HepG2 (cell line): ENCODE results near the gene ERFL. TPM values are rescaled to one million over a fixed set of nuclear protein-coding genes. Genes with fewer than 3 reads are reported as not detected.
A peak's percentile ranks its signal among the peaks of the same experiment; 100 is the strongest.

Source experiments
- CBX5 ChIP-seq: sonication (generic); formaldehyde crosslinking; IDR thresholded peaks from 2 replicates; pipeline ENCODE4 v1.4.0; 2020; ENCODE audit warnings: missing genetic modification reagents, borderline replicate concordance
- CHD4 ChIP-seq: fragments of 200-600 bp; sonication (generic); IDR thresholded peaks from 2 replicates; pipeline ENCODE4 v1.7.0; 2017; ENCODE audit warnings: mild to moderate bottlenecking, low read length, borderline replicate concordance
- CREM ChIP-seq, 2 experiments: sonication (generic) in 1 of 2; formaldehyde crosslinking in 1 of 2; IDR thresholded peaks; 2 replicates each; pipeline versions ENCODE4 v1.4.0 to v1.6.1; 2016 to 2020; ENCODE audit warnings: antibody characterized with exemption in 1 of 2, mild to moderate bottlenecking in 1 of 2, missing genetic modification reagents in 1 of 2
- GLMP ChIP-seq: sonication (generic); formaldehyde crosslinking; IDR thresholded peaks from 2 replicates; pipeline ENCODE4 v1.9.0; 2021; ENCODE audit warnings: missing genetic modification reagents, mild to moderate bottlenecking, borderline replicate concordance
- HNRNPLL ChIP-seq: fragments of 200-400 bp; formaldehyde crosslinking; IDR thresholded peaks from 2 replicates; pipeline ENCODE4 v1.6.1; 2017; ENCODE audit warnings: mild to moderate bottlenecking, low read depth, low read length; ENCODE audit not compliant: poor library complexity, severe bottlenecking
- IRX3 ChIP-seq: sonication (generic); formaldehyde crosslinking; IDR thresholded peaks from 2 replicates; pipeline ENCODE4 v1.8.1; 2023; ENCODE audit warnings: mild to moderate bottlenecking, low read depth, missing genetic modification reagents, borderline replicate concordance
- KLF15 ChIP-seq: sonication (generic); formaldehyde crosslinking; IDR thresholded peaks from 2 replicates; pipeline ENCODE4 v1.8.1; 2023; ENCODE audit warnings: borderline replicate concordance, mild to moderate bottlenecking, inconsistent platforms, missing genetic modification reagents, mixed read lengths
- MXD1 ChIP-seq: sonication (generic); formaldehyde crosslinking; IDR thresholded peaks from 2 replicates; pipeline ENCODE4 v1.4.0; 2020; ENCODE audit warnings: mild to moderate bottlenecking, missing genetic modification reagents
- NFYC ChIP-seq: IDR thresholded peaks from 2 replicates; pipeline ENCODE4 v1.6.1; 2016; ENCODE audit warnings: missing genetic modification reagents, missing compliant biosample characterization
- NRL ChIP-seq: sonication (generic); formaldehyde crosslinking; IDR thresholded peaks from 2 replicates; pipeline ENCODE4 v1.5.0; 2020; ENCODE audit warnings: missing genetic modification reagents, mild to moderate bottlenecking, moderate library complexity, borderline replicate concordance
- PHF5A ChIP-seq: IDR thresholded peaks from one replicate; pipeline ENCODE4 v1.6.1; 2018; ENCODE audit warnings: low read depth, missing genetic modification reagents; ENCODE audit not compliant: unreplicated experiment
- PRMT3 ChIP-seq: sonication (generic); formaldehyde crosslinking; IDR thresholded peaks from 2 replicates; pipeline ENCODE4 v1.8.1; 2022; ENCODE audit warnings: low read depth, mild to moderate bottlenecking, moderate library complexity, missing genetic modification reagents, borderline replicate concordance
- RBM22 ChIP-seq: fragments of 200-400 bp; formaldehyde crosslinking; optimal IDR thresholded peaks from 2 replicates; pipeline ENCODE3; 2017; ENCODE audit warnings: mild to moderate bottlenecking, low read length, moderate library complexity
- SAFB2 ChIP-seq: sonication (generic); formaldehyde crosslinking; IDR thresholded peaks from 2 replicates; pipeline ENCODE4 v1.5.1; 2020; ENCODE audit warnings: missing genetic modification reagents, low read depth, mild to moderate bottlenecking, borderline replicate concordance
- SMYD3 ChIP-seq: sonication (generic); formaldehyde crosslinking; IDR thresholded peaks from 2 replicates; pipeline ENCODE4 v1.8.1; 2023; ENCODE audit warnings: mild to moderate bottlenecking, missing genetic modification reagents
- SP140L ChIP-seq: sonication (generic); formaldehyde crosslinking; IDR thresholded peaks from 2 replicates; pipeline ENCODE4 v1.4.0; 2020; ENCODE audit warnings: missing genetic modification reagents, borderline replicate concordance
- ZC3H13 ChIP-seq: sonication (generic); formaldehyde crosslinking; IDR thresholded peaks from 2 replicates; pipeline ENCODE4 v1.8.1; 2023; ENCODE audit warnings: mild to moderate bottlenecking, missing genetic modification reagents, moderate library complexity
- ZFP36L2 ChIP-seq: sonication (generic); formaldehyde crosslinking; IDR thresholded peaks from 2 replicates; pipeline ENCODE4 v1.4.0; 2020; ENCODE audit warnings: missing genetic modification reagents
- ZNF260 ChIP-seq: sonication (generic); formaldehyde crosslinking; IDR thresholded peaks from 2 replicates; pipeline ENCODE4 v1.4.0; 2020; ENCODE audit warnings: missing genetic modification reagents, low read depth, mild to moderate bottlenecking, borderline replicate concordance
- ZNF264 ChIP-seq: sonication (generic); formaldehyde crosslinking; IDR thresholded peaks from 2 replicates; pipeline ENCODE4 v1.4.0; 2020; ENCODE audit warnings: missing genetic modification reagents
- ZNF83 ChIP-seq: sonication (generic); formaldehyde crosslinking; IDR thresholded peaks from 2 replicates; pipeline ENCODE4 v1.4.0; 2020; ENCODE audit warnings: missing genetic modification reagents, mild to moderate bottlenecking, borderline replicate concordance
- polyA plus RNA-seq, 8 experiments: library from polyadenylated mRNA; depleted of rRNA in 3 of 8; stranded (reverse) in 7 of 8; unstranded in 1 of 8; fragments of >200 nt; fragmentation: Illumina TruSeq in 4 of 8; extraction: Trizol in 4 of 8; gene quantifications; 2 replicates each; pipeline versions ENCODE4 v1.2.1 to v1.2.3, GENCODE V29; 2011 to 2016; ENCODE audit warnings: low read depth in 4 of 8, missing spikeins in 1 of 8, mixed read lengths in 1 of 8; ENCODE audit not compliant: insufficient read depth in 1 of 8
- total RNA-seq, 5 experiments: library from RNA; depleted of rRNA; stranded (reverse); fragments of >200 nt; fragmentation: Illumina TruSeq; extraction: Trizol; gene quantifications; 2 replicates each; pipeline ENCODE4 v1.2.3, GENCODE V29; 2016; ENCODE audit warnings: low read depth in 1 of 5
- TF ChIP-seq, protein P1 (sequence below): sonication (generic); formaldehyde crosslinking; IDR thresholded peaks from 2 replicates; pipeline ENCODE4 v1.4.0; 2020; ENCODE audit warnings: missing genetic modification reagents, borderline replicate concordance

Gene ERFL
- total and polyA plus RNA-seq, 2 of the 13 experiments (the other 11 are each of a cell fraction or from before 2014, with no cell fraction given): not detected

GRCh38 chr19:41958367-41959055 is 30.3 kb upstream of the ERFL start (continued):
- TF ChIP-seq ZFP36L2 (CRISPR knock-in tag): no peak
- no peak for TF ChIP-seq PHF5A (CRISPR knock-in tag)
- no peak for TF ChIP-seq CREM (IDR thresholded peaks at IDR 0.05)
- no peak for TF ChIP-seq CREM (CRISPR knock-in tag; IDR thresholded peaks at IDR 0.05)
- TF ChIP-seq CHD4: no peak
- peak; percentile 85; the same call in 1 of the 2 replicates for TF ChIP-seq NRL
- no peak for TF ChIP-seq KLF15
- TF ChIP-seq HNRNPLL: peak; percentile 37
- no peak for TF ChIP-seq MXD1 (CRISPR knock-in tag)
- no peak for TF ChIP-seq GLMP (CRISPR knock-in tag)
- no peak for TF ChIP-seq ZNF260 (CRISPR knock-in tag)
- TF ChIP-seq ZNF83 (CRISPR knock-in tag): no peak
- no peak for TF ChIP-seq IRX3 (CRISPR knock-in tag)
- TF ChIP-seq NFYC (CRISPR knock-in tag): no peak
- no peak for TF ChIP-seq SP140L (CRISPR knock-in tag)
- TF ChIP-seq CBX5 (CRISPR knock-in tag): no peak
- TF ChIP-seq RBM22: no peak
- no peak for TF ChIP-seq ZNF264 (CRISPR knock-in tag)
- no peak; the same call in 1 of the 2 replicates for TF ChIP-seq SAFB2 (CRISPR knock-in tag)
- TF ChIP-seq, protein P1, sequence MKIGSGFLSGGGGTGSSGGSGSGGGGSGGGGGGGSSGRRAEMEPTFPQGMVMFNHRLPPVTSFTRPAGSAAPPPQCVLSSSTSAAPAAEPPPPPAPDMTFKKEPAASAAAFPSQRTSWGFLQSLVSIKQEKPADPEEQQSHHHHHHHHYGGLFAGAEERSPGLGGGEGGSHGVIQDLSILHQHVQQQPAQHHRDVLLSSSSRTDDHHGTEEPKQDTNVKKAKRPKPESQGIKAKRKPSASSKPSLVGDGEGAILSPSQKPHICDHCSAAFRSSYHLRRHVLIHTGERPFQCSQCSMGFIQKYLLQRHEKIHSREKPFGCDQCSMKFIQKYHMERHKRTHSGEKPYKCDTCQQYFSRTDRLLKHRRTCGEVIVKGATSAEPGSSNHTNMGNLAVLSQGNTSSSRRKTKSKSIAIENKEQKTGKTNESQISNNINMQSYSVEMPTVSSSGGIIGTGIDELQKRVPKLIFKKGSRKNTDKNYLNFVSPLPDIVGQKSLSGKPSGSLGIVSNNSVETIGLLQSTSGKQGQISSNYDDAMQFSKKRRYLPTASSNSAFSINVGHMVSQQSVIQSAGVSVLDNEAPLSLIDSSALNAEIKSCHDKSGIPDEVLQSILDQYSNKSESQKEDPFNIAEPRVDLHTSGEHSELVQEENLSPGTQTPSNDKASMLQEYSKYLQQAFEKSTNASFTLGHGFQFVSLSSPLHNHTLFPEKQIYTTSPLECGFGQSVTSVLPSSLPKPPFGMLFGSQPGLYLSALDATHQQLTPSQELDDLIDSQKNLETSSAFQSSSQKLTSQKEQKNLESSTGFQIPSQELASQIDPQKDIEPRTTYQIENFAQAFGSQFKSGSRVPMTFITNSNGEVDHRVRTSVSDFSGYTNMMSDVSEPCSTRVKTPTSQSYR: no peak
- TF ChIP-seq ZC3H13 (CRISPR knock-in tag): no peak
- TF ChIP-seq PRMT3: no peak
- TF ChIP-seq SMYD3: 0 out of 2 replicates have a peak, but pooled peaks have one; percentile 12
